GM21360 (cell line): ENCODE data around the gene HP1BP3.

Experiments
- ATAC-seq: cut with Tn5 transposase; IDR thresholded peaks from one replicate; pipeline ENCODE4 v1.9.1; 2021; ENCODE audit warnings: mild to moderate bottlenecking, moderate library complexity; ENCODE audit not compliant: unreplicated experiment

The HP1BP3 gene

DNA sequence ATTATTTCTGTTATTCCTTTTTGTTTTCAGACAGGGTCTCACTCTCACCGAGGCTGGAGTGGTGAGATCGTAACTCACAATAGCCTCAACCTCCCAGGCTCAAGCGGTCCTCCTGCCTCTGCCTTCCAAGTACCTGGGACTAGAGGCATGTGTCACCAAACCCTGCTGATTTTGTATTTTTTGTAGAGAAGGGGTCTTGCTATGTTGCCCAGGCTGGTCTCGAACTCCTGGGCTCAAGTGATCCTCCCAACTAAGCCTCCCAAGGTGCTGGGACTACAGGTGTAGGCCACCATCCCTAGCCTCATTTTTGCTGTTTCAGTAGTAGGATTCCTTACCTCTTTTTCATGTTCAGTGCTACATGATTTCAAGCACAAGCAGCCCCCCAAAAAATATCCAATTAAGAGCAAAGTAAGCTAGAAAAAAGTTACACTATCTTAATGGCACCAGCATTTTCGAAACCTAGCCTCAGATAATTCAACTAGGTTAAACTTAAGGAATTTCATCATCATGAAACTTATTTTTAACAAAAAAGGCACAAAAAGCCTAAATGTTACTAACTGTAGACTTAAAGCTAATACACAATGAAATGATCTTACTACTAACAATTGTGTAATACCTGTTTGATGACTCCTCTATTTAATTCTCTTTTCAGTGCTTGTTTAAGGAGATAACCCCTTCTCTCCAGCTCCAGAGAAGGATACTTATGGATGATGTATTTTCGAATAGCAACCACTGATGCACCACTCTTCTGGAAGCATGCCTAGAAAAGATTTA, 16.6 kb downstream of the HP1BP3 start:
- no peak for ATAC-seq

DNA sequence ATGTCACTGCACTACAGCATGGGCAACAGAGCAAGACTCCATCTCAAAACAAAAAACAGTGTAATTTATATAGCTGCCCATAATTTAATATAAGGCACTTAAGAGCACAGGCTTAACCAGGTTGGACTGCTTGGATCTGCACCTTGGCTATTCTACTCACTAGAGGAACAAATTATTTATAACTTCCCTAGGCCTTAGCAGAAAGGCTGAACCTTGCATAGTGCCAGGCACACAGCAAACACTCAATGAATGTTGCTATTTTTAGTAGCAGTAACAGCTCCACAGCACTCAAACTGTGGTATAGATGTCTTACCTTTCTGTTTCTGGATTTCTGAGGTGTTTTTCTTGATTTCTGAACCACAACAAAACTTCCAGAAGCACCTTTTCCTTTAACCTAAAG, 19.8 kb downstream of the HP1BP3 start:
- ATAC-seq, result no peak

DNA sequence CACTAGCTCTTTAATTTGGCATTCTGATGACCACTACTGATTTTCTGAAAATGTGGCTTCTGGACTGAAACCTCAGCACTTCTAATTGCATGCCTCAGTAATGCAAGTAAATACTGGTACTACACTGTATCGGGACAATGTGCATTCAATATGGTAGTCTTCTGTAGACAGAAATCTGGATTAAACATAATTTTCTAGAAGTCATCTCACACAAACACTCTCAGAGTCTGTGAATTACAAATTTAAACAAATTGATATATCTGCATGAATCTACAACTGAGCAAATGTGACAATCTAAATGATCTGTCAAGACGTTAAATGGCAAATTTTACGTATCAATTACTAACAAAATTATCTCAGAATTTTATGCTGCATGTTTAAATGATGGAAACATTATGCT, 23.7 kb downstream of the HP1BP3 start:
- no peak for ATAC-seq

DNA sequence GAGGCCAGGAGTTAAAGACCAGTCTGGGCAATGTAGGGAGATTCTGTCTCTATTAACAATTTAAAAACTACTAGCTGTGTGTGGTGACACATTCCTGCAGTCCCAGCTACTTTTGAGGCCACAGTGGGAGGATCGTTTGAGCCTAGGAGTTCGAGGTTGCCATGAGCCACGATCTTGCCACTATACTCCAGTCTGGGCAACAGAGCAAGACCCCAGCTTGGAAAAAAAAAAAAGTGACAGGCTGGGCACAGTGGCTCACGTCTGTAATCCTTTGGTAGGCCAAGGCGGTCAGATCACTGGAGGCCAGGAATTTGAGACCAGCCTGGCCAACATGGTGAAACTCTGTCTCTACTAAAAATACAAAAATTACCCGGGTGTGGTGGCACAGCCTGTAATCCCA, 26.8 kb downstream of the HP1BP3 start:
- ATAC-seq, result no peak

DNA sequence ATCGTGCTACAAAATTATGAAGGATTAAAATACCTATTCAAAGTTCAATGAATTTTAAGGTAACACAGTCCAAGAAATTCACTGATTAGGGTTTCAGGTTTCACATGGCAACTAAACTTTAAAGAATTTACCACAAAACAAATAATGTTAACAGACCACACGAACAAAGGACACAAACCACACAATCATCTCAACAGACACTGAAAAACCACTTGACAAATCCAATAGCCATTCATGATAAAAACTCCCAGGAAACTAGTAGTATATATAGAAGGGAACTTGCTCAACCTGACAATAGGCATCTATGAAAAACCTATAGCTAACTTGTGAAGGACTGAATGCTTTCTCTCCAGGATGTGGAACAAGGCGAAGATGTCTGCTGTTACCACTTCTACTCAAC, 33.5 kb downstream of the HP1BP3 start:
- ATAC-seq, result no peak

DNA sequence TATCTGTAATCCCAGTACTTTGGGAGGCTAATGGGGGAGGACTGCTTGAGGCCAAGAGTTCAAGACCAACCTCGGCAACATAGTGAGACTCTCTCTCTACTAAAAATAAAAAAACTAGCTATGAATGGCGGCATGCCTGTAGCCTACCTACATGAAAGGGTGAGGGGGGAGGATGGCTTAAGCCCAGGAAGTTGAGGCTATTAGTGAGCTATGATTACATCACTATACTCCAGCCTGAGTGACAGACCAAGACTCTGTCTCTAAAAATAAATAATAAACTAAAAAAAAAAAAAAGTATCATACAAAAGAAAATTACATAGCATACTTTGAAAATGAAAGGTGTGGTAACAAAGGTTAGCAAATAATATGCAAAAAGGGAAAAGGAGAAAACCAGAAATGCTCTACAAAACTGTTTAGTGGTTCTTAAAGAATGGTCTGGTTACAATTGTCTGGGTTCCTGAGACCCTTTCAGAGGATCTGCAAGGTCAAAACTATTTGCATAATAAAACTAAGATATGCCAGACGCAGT, 35.6 kb downstream of the HP1BP3 start:
- no peak for ATAC-seq

DNA sequence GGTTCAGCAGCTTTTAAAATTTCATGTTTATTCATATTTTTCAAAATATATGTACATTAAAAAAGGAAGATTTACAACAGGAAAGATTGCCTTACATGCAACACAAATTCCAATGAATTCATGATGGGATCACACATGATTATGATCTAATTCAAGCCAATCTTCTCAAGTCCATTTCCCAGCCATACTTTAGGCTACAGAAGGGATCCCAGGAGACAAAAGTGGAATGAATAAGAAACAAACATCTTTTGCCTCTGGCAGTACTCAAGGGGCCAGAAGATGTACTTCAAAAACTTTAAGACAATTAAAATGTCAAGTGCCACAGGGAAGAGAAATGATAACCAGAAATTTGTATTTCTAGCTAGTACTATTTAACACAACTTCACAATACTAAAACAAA, 44.4 kb downstream of the HP1BP3 start:
- ATAC-seq, result no peak

DNA sequence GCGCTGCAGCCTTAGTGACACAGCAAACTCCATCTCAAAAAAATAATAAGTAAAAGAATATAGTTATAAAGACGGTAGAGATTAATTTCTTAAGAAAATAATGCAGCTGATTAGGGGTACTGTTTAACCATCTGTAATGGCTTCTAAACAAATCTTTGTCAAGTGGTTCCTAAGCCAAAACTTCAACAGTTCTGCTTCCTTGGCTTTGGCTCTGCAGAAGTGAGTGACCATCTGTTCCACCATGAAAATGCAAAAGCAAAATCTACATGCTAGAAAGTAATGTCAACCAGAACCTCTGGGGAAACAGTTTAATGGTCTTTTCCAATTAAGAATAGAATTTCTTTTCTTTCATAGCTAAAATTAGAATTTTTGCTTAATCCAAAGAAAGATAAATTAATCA, 46.3 kb downstream of the HP1BP3 start:
- ATAC-seq, result no peak

DNA sequence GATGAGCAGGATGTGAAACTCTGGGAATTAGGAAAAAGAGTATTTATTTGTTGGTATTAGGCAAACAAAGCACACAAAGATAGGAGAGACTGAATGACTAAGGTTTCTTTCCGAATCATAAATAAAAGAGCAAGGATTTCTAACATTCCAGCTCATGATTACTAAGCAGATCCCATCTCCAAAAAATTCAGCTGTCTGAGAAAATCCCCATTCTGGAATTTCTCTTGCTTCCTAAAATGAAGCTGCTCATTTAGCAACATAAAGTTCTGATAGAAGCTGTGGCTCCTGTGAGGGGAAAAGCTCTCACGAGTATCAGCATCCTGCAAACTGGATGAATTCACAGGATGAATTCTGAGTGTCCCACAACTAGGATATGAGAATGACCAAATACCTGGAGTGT, 47.9 kb downstream of the HP1BP3 start:
- ATAC-seq, result no peak

DNA sequence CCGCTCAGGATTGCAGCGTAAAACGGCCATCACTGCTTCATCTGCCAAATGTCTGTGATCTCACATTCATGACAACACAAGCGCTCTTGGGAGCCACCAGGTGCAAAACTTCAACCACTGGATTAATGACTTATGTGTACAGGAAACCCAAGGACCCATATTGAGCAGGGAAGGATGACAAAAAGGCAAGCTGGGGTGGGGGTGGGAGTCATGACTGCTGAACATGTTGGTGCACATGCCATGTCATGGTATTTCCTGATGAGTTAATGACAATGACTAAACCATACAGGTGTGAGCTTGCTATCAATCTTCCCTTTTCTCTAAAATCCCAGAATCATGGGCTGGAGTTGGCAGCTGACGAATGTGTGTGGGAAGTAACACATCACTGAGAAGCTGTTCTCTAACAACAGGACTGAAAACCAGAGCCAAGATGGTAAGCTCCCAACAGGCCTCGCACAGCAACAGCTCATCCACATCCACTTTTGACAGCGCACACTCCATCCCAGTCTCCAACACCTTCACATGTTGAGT, 51.5 kb downstream of the HP1BP3 start:
- ATAC-seq, result no peak

DNA sequence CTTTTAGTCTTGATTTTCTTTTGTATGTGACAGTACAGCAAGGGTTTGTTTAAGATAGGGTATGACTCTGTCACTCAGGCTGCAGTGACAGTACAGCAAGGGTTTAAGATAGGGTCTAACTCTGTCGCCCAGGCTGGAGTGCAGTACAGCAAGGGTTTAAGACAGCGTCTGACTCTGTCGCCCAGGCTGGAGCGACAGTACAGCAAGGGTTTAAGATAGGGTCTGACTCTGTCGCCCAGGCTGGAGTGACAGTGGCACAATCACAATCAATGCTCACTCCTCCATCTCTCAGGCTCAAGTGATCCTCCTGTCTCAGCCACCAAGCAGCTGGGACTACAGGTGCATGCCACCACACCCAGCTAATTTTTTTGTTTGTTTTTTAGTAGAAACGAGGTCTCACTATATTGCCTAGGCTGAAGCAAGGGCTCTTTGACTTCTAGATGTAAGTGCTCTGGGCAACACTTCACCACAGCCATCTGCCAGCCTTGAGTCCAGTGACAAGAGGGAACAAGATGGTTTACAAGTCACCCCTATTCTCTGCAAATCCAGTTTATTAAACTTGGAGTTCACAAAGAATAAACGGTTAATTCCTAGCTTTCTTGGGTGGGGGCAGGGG, 53.6 kb downstream of the HP1BP3 start:
- ATAC-seq, result no peak

DNA sequence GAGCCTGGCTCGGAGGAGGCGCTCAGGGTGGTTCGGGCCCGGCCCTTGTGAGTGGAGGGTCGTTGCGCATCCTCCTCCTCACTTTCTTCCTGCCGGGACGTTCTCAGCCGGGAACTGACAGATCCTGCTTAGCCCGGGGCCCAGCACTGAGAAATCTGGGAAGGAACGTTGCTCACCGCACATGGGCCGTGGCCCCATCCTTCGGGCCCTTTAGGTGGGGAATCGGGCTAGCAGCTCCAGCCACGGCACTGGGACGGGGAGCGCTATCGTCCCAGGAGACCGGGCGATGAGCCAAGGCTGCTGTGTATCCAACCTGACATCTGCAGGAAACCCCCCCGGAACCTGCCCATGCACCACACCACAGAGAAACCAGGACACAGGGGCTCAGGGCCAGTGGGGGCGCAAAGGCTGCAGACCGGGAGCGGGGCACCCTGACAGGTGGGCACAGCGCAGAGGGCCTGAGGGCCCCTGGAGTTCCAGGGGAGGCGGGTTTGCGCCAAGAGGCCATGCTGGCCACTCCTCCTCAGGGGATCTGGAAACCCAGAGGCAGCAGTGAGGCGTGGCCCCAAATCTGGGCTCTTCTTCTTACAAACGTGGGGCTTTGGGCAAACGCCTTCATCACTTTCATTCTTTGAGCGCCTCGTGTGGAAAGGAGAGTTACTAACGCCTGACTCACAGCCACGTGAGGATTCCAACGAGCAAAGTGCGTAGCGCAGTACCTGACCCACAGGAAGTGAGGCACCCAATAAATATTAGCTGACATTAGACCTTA, 54.3 kb downstream of the HP1BP3 start, which contains the start of gene SH2D5:
TSS of gene SH2D5 (minus strand) at position 116 of the 772 bp plus-strand sequence. CDS start 4,659 bp downstream, outside the sequence.
- ATAC-seq, result peak; percentile 63

DNA sequence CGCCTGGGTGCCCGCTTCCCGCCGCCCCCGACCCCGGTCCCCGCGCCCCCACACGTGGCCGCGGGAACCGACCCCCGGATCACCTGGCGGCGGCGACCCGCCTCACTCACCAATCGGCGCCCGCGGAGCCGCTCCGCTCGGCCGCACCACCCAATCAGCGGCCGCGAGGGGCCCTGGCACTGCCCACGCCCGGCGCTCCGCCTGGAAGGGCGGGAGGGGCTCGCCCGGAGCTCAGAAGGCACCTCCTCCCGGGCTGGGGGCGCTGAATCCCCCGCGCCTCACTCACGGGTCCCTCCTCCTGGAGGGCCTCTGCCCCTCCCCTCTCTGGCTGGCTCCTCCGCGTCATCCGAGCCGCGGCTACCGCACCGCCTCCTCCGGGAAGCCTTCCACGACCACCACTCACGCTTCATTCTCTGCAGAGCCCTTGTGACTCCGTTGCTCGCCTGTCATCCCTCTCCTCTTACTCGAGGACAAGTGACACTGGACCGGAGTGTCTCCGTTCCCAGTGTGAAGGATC, 55.0 kb downstream of the HP1BP3 start:
- no peak for ATAC-seq

DNA sequence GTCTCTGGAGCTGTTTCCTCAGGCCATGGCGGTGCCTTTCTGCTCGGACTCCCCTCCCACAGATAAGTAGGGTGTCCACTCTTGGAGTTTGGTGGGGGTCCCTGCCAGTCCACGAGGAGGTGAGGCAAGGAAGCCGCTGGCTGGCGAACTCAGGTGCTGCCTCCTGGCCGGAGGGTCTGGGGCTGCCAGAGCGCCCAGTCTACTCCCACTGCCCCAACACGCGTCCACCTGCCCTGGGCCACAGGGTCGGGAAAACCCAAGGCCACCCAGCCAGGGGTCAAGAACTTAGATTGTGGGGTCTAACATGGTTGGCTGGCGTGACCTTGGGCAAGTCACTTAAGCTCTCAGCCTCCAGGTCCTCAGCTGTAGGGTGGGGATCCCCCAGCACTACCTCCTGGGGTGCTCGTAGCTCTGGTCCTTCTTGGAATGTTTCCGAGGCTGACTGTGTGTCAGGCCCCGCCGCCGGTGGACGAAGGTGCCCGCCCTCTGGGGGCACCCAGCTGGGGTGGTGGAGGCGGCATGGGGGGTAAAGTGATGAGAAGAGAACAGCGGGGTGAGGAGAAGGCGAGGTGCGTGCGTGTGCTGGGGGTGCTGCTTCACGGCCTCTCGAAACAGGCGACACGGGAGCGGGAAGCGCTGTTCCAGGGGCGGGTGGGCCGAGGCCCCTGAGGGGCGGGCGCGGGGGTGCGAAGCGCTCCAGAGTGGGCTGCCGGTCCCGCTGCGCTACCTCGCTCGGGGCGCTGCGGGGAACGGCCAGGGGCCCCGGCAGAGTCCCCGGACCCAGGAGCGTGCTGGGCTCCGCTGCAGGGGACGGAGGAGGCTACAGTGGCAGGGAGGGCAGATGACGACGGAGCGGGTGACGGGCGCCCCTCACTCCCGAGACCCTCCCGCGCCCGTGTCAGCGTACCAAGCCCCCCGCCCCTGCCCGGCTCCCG, 55.8 kb downstream of the HP1BP3 start:
- ATAC-seq, result no peak

DNA sequence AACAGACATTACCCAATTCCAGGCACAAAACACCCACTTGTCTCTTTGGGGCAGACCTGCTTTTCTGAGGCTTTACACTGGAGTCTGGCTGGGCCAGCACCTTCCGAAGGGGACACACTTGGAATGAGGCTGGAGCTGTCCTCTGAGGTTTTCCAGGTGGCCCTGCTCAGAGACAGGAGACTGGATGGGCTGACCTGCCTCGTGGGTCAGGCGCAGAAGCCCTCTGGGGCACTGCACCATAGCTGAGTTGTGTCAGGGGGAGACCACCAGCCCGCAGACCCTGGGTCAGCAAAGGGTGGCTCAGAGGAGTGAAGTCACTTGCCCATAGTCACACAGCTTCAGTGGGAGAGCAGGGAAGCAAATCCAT, 56.4 kb downstream of the HP1BP3 start:
- no peak for ATAC-seq

DNA sequence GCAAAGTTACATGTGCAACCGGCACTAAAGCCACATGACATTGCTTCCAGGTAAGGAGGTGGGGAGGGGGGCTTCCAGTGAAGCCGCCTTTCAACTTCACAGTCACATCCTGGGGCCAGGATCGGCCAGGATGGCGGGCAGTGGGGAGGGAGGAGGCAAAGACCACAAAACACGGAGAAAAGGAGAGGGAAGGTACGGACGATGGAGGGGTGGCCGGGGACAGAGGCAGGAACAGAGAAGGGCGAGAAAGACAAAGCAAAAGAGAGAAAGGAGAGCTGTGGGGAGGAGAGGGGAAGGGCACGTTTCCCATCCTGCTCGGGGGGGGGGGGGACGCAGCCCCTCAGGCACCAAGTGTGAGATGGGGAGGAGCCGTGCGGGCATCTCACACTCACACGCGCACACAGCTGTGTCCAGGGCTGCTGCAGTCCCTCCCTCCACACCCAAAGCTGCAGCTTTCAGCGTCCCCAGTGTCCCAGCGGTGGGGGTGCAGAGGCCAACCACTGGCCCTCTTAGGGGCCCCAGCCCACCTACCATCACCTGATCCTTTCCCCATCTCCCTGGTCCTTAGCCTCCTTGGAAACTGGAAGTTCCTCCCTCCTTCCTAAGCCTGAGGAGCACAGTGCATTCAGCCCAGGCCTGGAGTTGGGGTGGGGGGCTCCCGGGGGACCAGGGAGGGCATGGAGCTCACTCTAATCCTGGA, 57.0 kb downstream of the HP1BP3 start:
- no peak for ATAC-seq

DNA sequence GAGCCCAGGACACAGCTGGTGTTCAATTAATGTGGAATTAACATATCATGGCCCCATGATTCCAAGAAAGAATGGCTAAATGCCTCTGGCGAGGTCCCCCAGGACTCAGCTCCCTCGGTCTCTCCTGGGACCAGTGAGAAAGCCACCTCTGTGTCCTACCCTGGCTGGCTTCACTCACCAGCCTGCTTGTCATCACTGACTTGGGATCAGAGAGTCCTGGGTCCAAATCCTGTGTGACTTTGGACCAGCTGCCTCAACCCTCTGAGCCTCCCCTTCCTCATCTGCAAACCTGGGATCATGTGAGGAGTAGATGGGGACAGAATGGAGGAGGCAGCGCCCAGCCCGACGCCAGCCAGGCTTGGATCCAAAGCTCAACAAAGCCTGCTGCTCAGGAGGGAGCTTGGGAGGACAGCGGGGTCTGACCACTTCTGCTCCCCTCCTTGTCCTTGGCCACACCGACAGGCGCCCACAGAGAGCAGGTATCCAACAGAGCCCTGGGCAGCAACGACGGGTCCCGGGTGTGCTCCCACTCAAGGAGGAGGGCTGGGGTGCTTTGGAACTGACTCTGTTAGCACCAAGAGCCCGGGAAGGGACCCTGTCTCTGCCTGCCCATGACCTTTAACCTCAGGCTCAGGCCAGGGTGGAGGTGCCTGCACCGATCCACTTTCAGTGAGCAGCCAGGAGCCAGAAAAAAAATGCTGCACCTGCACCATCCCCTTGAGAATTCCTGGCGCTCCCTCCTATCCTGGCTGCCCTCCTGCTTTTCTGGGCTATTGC, 57.8 kb downstream of the HP1BP3 start:
- ATAC-seq, result no peak

DNA sequence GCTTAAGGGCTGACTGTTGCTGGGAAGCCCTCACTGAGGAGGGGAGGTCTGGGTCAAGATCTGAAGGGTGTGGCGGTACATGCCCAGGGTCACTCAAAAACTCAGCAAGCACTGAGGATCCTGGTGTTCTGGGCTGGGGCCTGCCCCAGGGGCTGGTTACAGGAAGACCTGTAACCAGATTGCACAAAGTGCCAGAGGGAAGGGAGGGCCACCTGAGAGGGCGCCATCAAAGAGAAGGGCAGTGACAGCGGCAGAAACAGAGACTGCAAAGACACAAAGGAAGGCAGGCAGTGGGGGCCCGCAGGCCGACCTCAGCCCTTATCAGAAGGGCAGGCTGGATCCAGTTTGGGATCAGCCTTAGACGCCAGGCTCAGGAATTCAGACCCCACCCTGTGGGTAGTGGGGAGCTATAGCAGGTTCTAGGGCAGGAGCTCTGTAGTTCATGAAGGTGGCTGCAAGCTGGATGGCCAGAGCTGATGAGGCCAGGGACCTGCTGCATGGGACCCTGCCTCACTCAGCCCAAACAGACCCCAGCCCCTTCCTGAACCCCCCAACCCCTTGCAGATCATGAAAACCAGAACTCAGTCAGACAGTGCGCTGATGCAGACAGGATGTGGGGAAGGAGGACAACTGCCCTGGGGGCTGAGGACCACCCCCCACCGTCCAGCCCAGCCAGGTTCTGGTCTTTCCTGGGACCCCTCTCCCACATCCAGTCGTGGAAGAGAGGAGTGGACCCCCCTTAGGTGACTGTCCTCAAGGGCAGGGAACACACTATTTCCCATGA, 58.5 kb downstream of the HP1BP3 start:
- no peak for ATAC-seq
